ENCODE results near the gene ESPNL.

DNA sequence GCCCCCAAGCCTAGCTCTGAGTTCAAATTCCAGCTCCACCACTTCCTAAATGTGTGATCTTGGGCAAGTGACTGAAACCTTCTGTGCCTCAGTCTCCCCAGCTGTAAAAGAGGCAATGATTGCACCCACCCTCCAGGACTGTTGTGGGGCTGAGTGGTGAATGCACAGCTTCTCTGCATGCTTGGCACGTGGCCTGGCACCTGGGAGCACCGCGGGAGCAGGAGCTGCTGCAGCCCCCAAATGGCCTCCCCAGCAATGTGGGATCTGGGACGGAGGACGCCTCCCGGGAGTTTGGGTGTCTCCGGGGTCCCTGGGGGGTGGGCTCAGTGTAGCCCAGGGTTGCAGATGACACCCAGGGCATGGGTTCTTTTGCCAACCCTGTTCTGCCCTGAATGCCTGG, 39.9 kb downstream of the ESPNL start:
- TF ChIP-seq, protein P1, sequence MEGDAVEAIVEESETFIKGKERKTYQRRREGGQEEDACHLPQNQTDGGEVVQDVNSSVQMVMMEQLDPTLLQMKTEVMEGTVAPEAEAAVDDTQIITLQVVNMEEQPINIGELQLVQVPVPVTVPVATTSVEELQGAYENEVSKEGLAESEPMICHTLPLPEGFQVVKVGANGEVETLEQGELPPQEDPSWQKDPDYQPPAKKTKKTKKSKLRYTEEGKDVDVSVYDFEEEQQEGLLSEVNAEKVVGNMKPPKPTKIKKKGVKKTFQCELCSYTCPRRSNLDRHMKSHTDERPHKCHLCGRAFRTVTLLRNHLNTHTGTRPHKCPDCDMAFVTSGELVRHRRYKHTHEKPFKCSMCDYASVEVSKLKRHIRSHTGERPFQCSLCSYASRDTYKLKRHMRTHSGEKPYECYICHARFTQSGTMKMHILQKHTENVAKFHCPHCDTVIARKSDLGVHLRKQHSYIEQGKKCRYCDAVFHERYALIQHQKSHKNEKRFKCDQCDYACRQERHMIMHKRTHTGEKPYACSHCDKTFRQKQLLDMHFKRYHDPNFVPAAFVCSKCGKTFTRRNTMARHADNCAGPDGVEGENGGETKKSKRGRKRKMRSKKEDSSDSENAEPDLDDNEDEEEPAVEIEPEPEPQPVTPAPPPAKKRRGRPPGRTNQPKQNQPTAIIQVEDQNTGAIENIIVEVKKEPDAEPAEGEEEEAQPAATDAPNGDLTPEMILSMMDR (IDR thresholded peaks at IDR 0.05; ENCODE audit: low read depth, low read length, missing input control) = no peak
- TF ChIP-seq, protein P2, sequence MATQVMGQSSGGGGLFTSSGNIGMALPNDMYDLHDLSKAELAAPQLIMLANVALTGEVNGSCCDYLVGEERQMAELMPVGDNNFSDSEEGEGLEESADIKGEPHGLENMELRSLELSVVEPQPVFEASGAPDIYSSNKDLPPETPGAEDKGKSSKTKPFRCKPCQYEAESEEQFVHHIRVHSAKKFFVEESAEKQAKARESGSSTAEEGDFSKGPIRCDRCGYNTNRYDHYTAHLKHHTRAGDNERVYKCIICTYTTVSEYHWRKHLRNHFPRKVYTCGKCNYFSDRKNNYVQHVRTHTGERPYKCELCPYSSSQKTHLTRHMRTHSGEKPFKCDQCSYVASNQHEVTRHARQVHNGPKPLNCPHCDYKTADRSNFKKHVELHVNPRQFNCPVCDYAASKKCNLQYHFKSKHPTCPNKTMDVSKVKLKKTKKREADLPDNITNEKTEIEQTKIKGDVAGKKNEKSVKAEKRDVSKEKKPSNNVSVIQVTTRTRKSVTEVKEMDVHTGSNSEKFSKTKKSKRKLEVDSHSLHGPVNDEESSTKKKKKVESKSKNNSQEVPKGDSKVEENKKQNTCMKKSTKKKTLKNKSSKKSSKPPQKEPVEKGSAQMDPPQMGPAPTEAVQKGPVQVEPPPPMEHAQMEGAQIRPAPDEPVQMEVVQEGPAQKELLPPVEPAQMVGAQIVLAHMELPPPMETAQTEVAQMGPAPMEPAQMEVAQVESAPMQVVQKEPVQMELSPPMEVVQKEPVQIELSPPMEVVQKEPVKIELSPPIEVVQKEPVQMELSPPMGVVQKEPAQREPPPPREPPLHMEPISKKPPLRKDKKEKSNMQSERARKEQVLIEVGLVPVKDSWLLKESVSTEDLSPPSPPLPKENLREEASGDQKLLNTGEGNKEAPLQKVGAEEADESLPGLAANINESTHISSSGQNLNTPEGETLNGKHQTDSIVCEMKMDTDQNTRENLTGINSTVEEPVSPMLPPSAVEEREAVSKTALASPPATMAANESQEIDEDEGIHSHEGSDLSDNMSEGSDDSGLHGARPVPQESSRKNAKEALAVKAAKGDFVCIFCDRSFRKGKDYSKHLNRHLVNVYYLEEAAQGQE (IDR thresholded peaks at IDR 0.05) = no peak
- TF ChIP-seq YY1 (IDR thresholded peaks at IDR 0.05) (no peak), TAF1 (conservative IDR thresholded peaks at IDR 0.05) (no peak), RXRA (IDR thresholded peaks at IDR 0.05) (no peak), RAD21 (IDR thresholded peaks at IDR 0.05) (no peak)
- TF ChIP-seq, protein P3, sequence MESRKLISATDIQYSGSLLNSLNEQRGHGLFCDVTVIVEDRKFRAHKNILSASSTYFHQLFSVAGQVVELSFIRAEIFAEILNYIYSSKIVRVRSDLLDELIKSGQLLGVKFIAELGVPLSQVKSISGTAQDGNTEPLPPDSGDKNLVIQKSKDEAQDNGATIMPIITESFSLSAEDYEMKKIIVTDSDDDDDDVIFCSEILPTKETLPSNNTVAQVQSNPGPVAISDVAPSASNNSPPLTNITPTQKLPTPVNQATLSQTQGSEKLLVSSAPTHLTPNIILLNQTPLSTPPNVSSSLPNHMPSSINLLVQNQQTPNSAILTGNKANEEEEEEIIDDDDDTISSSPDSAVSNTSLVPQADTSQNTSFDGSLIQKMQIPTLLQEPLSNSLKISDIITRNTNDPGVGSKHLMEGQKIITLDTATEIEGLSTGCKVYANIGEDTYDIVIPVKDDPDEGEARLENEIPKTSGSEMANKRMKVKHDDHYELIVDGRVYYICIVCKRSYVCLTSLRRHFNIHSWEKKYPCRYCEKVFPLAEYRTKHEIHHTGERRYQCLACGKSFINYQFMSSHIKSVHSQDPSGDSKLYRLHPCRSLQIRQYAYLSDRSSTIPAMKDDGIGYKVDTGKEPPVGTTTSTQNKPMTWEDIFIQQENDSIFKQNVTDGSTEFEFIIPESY (IDR thresholded peaks at IDR 0.05) = no peak
